H9 (cell line): ENCODE results near the gene TBC1D24. TPM values are rescaled to one million over a fixed set of nuclear protein-coding genes. Genes with fewer than 3 reads are reported as not detected.

Source experiments
- DNase-seq: peaks from one replicate; pipeline ENCODE4 v3.0.0-alpha.2; 2017
- H2AFZ ChIP-seq: one replicate; pipeline ENCODE4 v1.6.1; 2013; ENCODE audit warnings: mild to moderate bottlenecking, low read length, control low read depth, moderate library complexity
- H2AK5ac ChIP-seq: 2 replicates; pipeline ENCODE4 v1.6.1; 2013; ENCODE audit warnings: low read length, control low read depth, mixed read lengths; ENCODE audit not compliant: insufficient read length
- H2BK120ac ChIP-seq: one replicate; pipeline ENCODE4 v1.6.1; 2013; ENCODE audit warnings: low read depth, mild to moderate bottlenecking, low read length, control low read depth, inconsistent platforms; ENCODE audit not compliant: poor library complexity, severe bottlenecking
- H2BK12ac ChIP-seq: 2 replicates; pipeline ENCODE4 v1.6.1; 2013; ENCODE audit warnings: low read length, control low read depth, mixed read lengths, low read depth; ENCODE audit not compliant: insufficient read length
- H2BK15ac ChIP-seq: 2 replicates; pipeline ENCODE4 v1.6.1; 2013; ENCODE audit warnings: low read depth, low read length, control low read depth
- H2BK20ac ChIP-seq: one replicate; pipeline ENCODE4 v1.6.1; 2013; ENCODE audit warnings: low read depth, mild to moderate bottlenecking, low read length, control low read depth, inconsistent platforms; ENCODE audit not compliant: poor library complexity, severe bottlenecking
- H2BK5ac ChIP-seq: 2 replicates; pipeline ENCODE4 v1.6.1; 2013; ENCODE audit warnings: low read length, control low read depth, mixed read lengths; ENCODE audit not compliant: insufficient read length
- H3K14ac ChIP-seq: 2 replicates; pipeline ENCODE4 v1.6.1; 2013; ENCODE audit warnings: low read length, control low read depth; ENCODE audit not compliant: insufficient read depth
- H3K18ac ChIP-seq: 2 replicates; pipeline ENCODE4 v1.6.1; 2013; ENCODE audit warnings: low read depth, mild to moderate bottlenecking, mixed read lengths, low read length, control low read depth; ENCODE audit not compliant: insufficient read length
- H3K23ac ChIP-seq: 2 replicates; pipeline ENCODE4 v1.6.1; 2013; ENCODE audit warnings: low read length, control low read depth, mixed read lengths, low read depth; ENCODE audit not compliant: insufficient read length
- H3K23me2 ChIP-seq: 2 replicates; pipeline ENCODE4 v1.6.1; 2013; ENCODE audit warnings: low read depth, mild to moderate bottlenecking, mixed read lengths, low read length, control low read depth; ENCODE audit not compliant: insufficient read length, poor library complexity, severe bottlenecking
- H3K27ac ChIP-seq: 2 replicates; pipeline ENCODE4 v1.5.1; 2013; ENCODE audit warnings: low read length, control low read depth, mixed read lengths, low read depth; ENCODE audit not compliant: insufficient read length
- H3K27me3 ChIP-seq: 2 replicates; pipeline ENCODE4 v1.6.1; 2013; ENCODE audit warnings: low read length, control low read depth, inconsistent platforms; ENCODE audit not compliant: insufficient read depth
- H3K4ac ChIP-seq: 2 replicates; pipeline ENCODE4 v1.6.1; 2013; ENCODE audit warnings: low read depth, mild to moderate bottlenecking, control low read depth, inconsistent platforms, low read length, moderate library complexity
- H3K4me1 ChIP-seq: 2 replicates; pipeline ENCODE4 v1.6.1; 2013; ENCODE audit warnings: low read length, control low read depth, inconsistent platforms; ENCODE audit not compliant: insufficient read depth
- H3K4me2 ChIP-seq: 2 replicates; pipeline ENCODE4 v1.6.1; 2013; ENCODE audit warnings: low read length, control low read depth, mixed read lengths; ENCODE audit not compliant: insufficient read length, insufficient read depth
- H3K56ac ChIP-seq: 2 replicates; pipeline ENCODE4 v1.6.1; 2013; ENCODE audit warnings: low read depth, mild to moderate bottlenecking, mixed read lengths, low read length, control low read depth; ENCODE audit not compliant: insufficient read length
- H3K79me1 ChIP-seq: 2 replicates; pipeline ENCODE4 v1.6.1; 2013; ENCODE audit warnings: low read depth, mild to moderate bottlenecking, moderate library complexity, low read length, control low read depth, inconsistent platforms; ENCODE audit not compliant: insufficient read depth, poor library complexity, severe bottlenecking
- H3K79me2 ChIP-seq: 2 replicates; pipeline ENCODE4 v1.6.1; 2013; ENCODE audit warnings: low read length, control low read depth, inconsistent platforms; ENCODE audit not compliant: insufficient read depth
- H3K9ac ChIP-seq: 2 replicates; pipeline ENCODE4 v1.6.1; 2013; ENCODE audit warnings: low read length, control low read depth, mixed read lengths; ENCODE audit not compliant: insufficient read length; ENCODE audit errors: extremely low read depth
- H3K9me3 ChIP-seq: one replicate; pipeline ENCODE4 v1.6.1; 2013; ENCODE audit warnings: low read depth, low read length, inconsistent platforms; ENCODE audit not compliant: control insufficient read depth
- H3T11ph ChIP-seq: one replicate; pipeline ENCODE4 v1.6.1; 2013; ENCODE audit warnings: mild to moderate bottlenecking, low read length, control low read depth, inconsistent platforms
- H4K20me1 ChIP-seq: one replicate; pipeline ENCODE4 v1.6.1; 2013; ENCODE audit not compliant: control insufficient read depth, insufficient read length, insufficient read depth
- H4K5ac ChIP-seq: 2 replicates; pipeline ENCODE4 v1.6.1; 2013; ENCODE audit warnings: low read depth, mild to moderate bottlenecking, mixed read lengths, low read length, control low read depth; ENCODE audit not compliant: insufficient read length
- H4K8ac ChIP-seq: replicated peaks from 2 replicates; pipeline ENCODE4 v1.6.1; 2013; ENCODE audit warnings: low read length, control low read depth, mixed read lengths, low read depth; ENCODE audit not compliant: insufficient read length
- H4K91ac ChIP-seq: 2 replicates; pipeline ENCODE4 v1.6.1; 2013; ENCODE audit warnings: low read depth, mild to moderate bottlenecking, moderate library complexity, mixed read lengths, low read length, control low read depth; ENCODE audit not compliant: insufficient read length
- H3K27ac Mint-ChIP-seq, 3 experiments: 2 replicates in 2 of 3; 3 replicates in 1 of 3; pipeline ENCODE4 v1.8.0; 2020 to 2021; ENCODE audit warnings: mixed read lengths in 3 of 3, mild to moderate bottlenecking in 1 of 3, moderate library complexity in 1 of 3
- H3K27me3 Mint-ChIP-seq: 2 replicates; pipeline ENCODE4 v1.8.0; 2021; ENCODE audit warnings: low read depth, mild to moderate bottlenecking, moderate library complexity, mixed read lengths
- H3K36me3 Mint-ChIP-seq, 3 experiments: 2 replicates in 2 of 3; 3 replicates in 1 of 3; pipeline ENCODE4 v1.8.0; 2020 to 2021; ENCODE audit warnings: low read depth in 3 of 3, mixed read lengths in 3 of 3; ENCODE audit not compliant: insufficient read depth in 1 of 3
- H3K4me1 Mint-ChIP-seq, 2 experiments: 2 replicates each; pipeline ENCODE4 v1.8.0; 2020; ENCODE audit warnings: mixed read lengths in 2 of 2
- H3K4me3 Mint-ChIP-seq, 2 experiments: 2 replicates in 1 of 2; 3 replicates in 1 of 2; pipeline ENCODE4 v1.8.0; 2020 to 2021; ENCODE audit warnings: mild to moderate bottlenecking in 2 of 2, mixed read lengths in 2 of 2, moderate library complexity in 1 of 2
- H3K9me3 Mint-ChIP-seq, 2 experiments: 2 replicates in 1 of 2; 3 replicates in 1 of 2; pipeline ENCODE4 v1.8.0; 2020; ENCODE audit warnings: mild to moderate bottlenecking in 2 of 2, mixed read lengths in 2 of 2, moderate library complexity in 1 of 2
- WGBS: extraction: QIAGEN DNeasy Blood & Tissue Kit; methylation state at CpG from one replicate; pipeline ENCODE4 v1.1.7; 2013; ENCODE audit warnings: missing lambda C conversion rate, low lambda C conversion rate, mixed read lengths; ENCODE audit not compliant: insufficient read length; ENCODE audit errors: extremely low coverage; 5-methylcytosine and 5-hydroxymethylcytosine counted together
- total RNA-seq: library from RNA; stranded (reverse); gene quantifications from 2 replicates; pipeline ENCODE4 v1.2.1, GENCODE V29; 2021
- TF ChIP-seq, protein P1 (sequence below): fragments of 200-600 bp; sonication (generic); conservative IDR thresholded peaks from 3 replicates; pipeline ENCODE4 v1.8.0; 2021; ENCODE audit warnings: antibody characterized with exemption, mild to moderate bottlenecking

The TBC1D24 gene
- total RNA-seq, 1 experiment from 2014 or later, result 19.0 TPM

GRCh38 chr16:2450535-2450934 is 24.4 kb upstream of the TBC1D24 start:
- Histone ChIP-seq H3K23me2 (no peaks in the 10 kb centered on the region), H3K79me2 (no peaks in the 10 kb centered on the region), H2BK20ac (no peak overlapping the region), H3T11ph (no peak overlapping the region), H2BK15ac (no peak overlapping the region), H2BK12ac (no peak overlapping the region), H3K27me3 (no peaks in the 10 kb centered on the region), H3K27ac (no peak overlapping the region), H3K4ac (no peak overlapping the region), H2BK120ac (no peak overlapping the region), H3K9me3 (no peaks in the 10 kb centered on the region), H4K5ac (no peak overlapping the region), H3K79me1 (no peaks in the 10 kb centered on the region), H3K23ac (no peak overlapping the region), H3K18ac (no peak overlapping the region), H4K20me1 (no peaks in the 10 kb centered on the region), H2BK5ac (no peak overlapping the region), H3K4me1 (no peaks in the 10 kb centered on the region), H3K56ac (no peak overlapping the region), H2AFZ (no peak overlapping the region), H3K9ac (no peak overlapping the region), H4K91ac (no peak overlapping the region), H3K14ac (no peak overlapping the region), H4K8ac (no peak overlapping the region), H2AK5ac (no peak overlapping the region), H3K4me2 (no peak overlapping the region)
- Mint-ChIP-seq H3K9me3 (no peaks in the 10 kb centered on the region), H3K27ac (no peak overlapping the region), H3K4me1 (no peaks in the 10 kb centered on the region), H3K27me3 (no peaks in the 10 kb centered on the region), H3K4me3 (no peak overlapping the region), H3K36me3 (peaks cover 46 to 87% (median 82%) of the 10 kb centered on the region in 3 experiments)
- TF ChIP-seq, protein P1, sequence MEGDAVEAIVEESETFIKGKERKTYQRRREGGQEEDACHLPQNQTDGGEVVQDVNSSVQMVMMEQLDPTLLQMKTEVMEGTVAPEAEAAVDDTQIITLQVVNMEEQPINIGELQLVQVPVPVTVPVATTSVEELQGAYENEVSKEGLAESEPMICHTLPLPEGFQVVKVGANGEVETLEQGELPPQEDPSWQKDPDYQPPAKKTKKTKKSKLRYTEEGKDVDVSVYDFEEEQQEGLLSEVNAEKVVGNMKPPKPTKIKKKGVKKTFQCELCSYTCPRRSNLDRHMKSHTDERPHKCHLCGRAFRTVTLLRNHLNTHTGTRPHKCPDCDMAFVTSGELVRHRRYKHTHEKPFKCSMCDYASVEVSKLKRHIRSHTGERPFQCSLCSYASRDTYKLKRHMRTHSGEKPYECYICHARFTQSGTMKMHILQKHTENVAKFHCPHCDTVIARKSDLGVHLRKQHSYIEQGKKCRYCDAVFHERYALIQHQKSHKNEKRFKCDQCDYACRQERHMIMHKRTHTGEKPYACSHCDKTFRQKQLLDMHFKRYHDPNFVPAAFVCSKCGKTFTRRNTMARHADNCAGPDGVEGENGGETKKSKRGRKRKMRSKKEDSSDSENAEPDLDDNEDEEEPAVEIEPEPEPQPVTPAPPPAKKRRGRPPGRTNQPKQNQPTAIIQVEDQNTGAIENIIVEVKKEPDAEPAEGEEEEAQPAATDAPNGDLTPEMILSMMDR, result no peak
- no CpG with 5 or more reads among the region's 8 CpGs for WGBS
- DNase-seq, result no peak
